HepG2 (cell line): Measurements from ENCODE around the gene BCL2. TPM values are rescaled to one million over a fixed set of nuclear protein-coding genes. Genes with fewer than 3 reads are reported as not detected.

ENCODE experiments used
- ATAC-seq: fragments of 200-7000 bp; cut with Tn5 transposase; 3 replicates; pipeline ENCODE4 v1.9.1; 2020; ENCODE audit warnings: mild to moderate bottlenecking, moderate library complexity
- BruUV-seq: library from RNA; stranded (reverse); fragments of 400-500 nt; replicated peaks from 2 replicates; lab custom pipeline; 2021; lab: Mats Ljungman, UMichigan
- CTCF ChIA-PET: fragments of 300-600 bp; formaldehyde crosslinking; extraction: SDS; loops from one replicate; lab custom pipeline; 2021; ENCODE audit warnings: low total read pairs, inconsistent platforms, low intra/inter-chr PET ratio; lab: Yijun Ruan, JAX
- POLR2A ChIA-PET: fragments of 350-600 bp; sonication (Branson Sonifier 250); formaldehyde crosslinking; loops from one replicate; lab custom pipeline; 2020; ENCODE audit warnings: antibody characterized with exemption, inconsistent platforms; lab: Yijun Ruan, JAX
- DNase-seq: peaks from one replicate; pipeline ENCODE4 v3.0.0-alpha.2; 2015; ENCODE audit warnings: low spot score
- FAIRE-seq: peaks from 3 replicates; lab custom pipeline; 2011; peaks lifted over from hg19 to GRCh38; lab: Jason Lieb, UNC
- H2AFZ ChIP-seq: one replicate; pipeline ENCODE4 v1.6.1; 2011; ENCODE audit warnings: low read length, inconsistent platforms
- H3K27ac ChIP-seq: fragments of 300-600 bp; 3 replicates; pipeline ENCODE4 v1.8.0; 2011; ENCODE audit warnings: mixed run types, mild to moderate bottlenecking, mixed read lengths, low read length, inconsistent platforms; ENCODE audit not compliant: insufficient read depth; ENCODE audit errors: extremely low read length
- H3K27me3 ChIP-seq, 2 experiments: fragments of 200-600 bp in 1 of 2; 2 replicates in 1 of 2; 3 replicates in 1 of 2; pipeline versions ENCODE4 v1.6.0 to v1.8.0; 2011; ENCODE audit warnings: low read length in 2 of 2, mild to moderate bottlenecking in 2 of 2, moderate library complexity in 2 of 2, inconsistent platforms in 1 of 2; ENCODE audit not compliant: insufficient read depth in 2 of 2, control insufficient read depth in 1 of 2
- H3K36me3 ChIP-seq, 2 experiments: fragments of 200-600 bp in 1 of 2; replicated peaks in 1 of 2; 2 replicates in 1 of 2; 3 replicates in 1 of 2; pipeline versions ENCODE4 v1.5.1 to v1.8.0; 2011; ENCODE audit warnings: low read length in 2 of 2, inconsistent platforms in 1 of 2; ENCODE audit not compliant: insufficient read depth in 2 of 2, control insufficient read depth in 1 of 2
- H3K4me1 ChIP-seq: 2 replicates; pipeline ENCODE4 v1.5.1; 2012; ENCODE audit warnings: low read length, inconsistent platforms; ENCODE audit not compliant: insufficient read depth
- H3K4me2 ChIP-seq: 2 replicates; pipeline ENCODE4 v1.6.0; 2011; ENCODE audit warnings: low read depth, low read length, inconsistent platforms
- H3K4me3 ChIP-seq, 3 experiments: fragments of 200-600 bp in 1 of 3; sonication (generic), shearing (Covaris generic) in 1 of 3; replicated peaks in 1 of 3; 2 replicates each; pipeline ENCODE4 v1.5.1; 2011 to 2016; ENCODE audit warnings: low read length in 3 of 3, inconsistent platforms in 2 of 3, low read depth in 2 of 3, mild to moderate bottlenecking in 2 of 3, control low read depth in 1 of 3, mixed read lengths in 1 of 3; ENCODE audit not compliant: insufficient read depth in 1 of 3
- H3K79me2 ChIP-seq: one replicate; pipeline ENCODE4 v1.6.1; 2011; ENCODE audit warnings: low read length, inconsistent platforms; ENCODE audit not compliant: insufficient read depth
- H3K9ac ChIP-seq: 2 replicates; pipeline ENCODE4 v1.6.0; 2011; ENCODE audit warnings: mild to moderate bottlenecking, low read depth, low read length, inconsistent platforms; ENCODE audit not compliant: insufficient read depth
- H3K9me3 ChIP-seq: 2 replicates; pipeline ENCODE4 v1.5.1; 2012; ENCODE audit warnings: mild to moderate bottlenecking, low read length
- H4K20me1 ChIP-seq: 2 replicates; pipeline ENCODE4 v1.6.0; 2011; ENCODE audit warnings: inconsistent platforms, mild to moderate bottlenecking, low read length, moderate library complexity; ENCODE audit not compliant: insufficient read depth
- ESRRA ChIP-seq: sonication (generic); formaldehyde crosslinking; IDR thresholded peaks from 2 replicates; pipeline ENCODE4 v1.5.1; 2020; ENCODE audit warnings: mild to moderate bottlenecking, low read depth, missing genetic modification reagents
- HNRNPH1 ChIP-seq: fragments of 200-400 bp; formaldehyde crosslinking; optimal IDR thresholded peaks from 2 replicates; pipeline ENCODE3; 2017; ENCODE audit warnings: mild to moderate bottlenecking, low read depth, low read length
- ZFY ChIP-seq: sonication (generic); formaldehyde crosslinking; IDR thresholded peaks from 2 replicates; pipeline ENCODE4 v1.4.0; 2020; ENCODE audit warnings: missing genetic modification reagents
- ZNF646 ChIP-seq: sonication (generic); formaldehyde crosslinking; IDR thresholded peaks from 2 replicates; pipeline ENCODE4 v1.9.0; 2021; ENCODE audit warnings: mild to moderate bottlenecking, missing genetic modification reagents
- WGBS: methylation state at CpG from one replicate; pipeline ENCODE4 v1.1.6; 2017; ENCODE audit warnings: low lambda C conversion rate; 5-methylcytosine and 5-hydroxymethylcytosine counted together
- in situ Hi-C: cut with HindIII; loops from 2 replicates; pipeline ENCODE4 v1.10.0; 2017; ENCODE audit warnings: low pct_unique_long_range_greater_than_20kb; ENCODE audit not compliant: extremely low pct_ligation_motif_present
- intact Hi-C: fragments of 100-400 bp; cut with micrococcal nuclease; formaldehyde crosslinking; loops from one replicate; pipeline ENCODE4 v1.10.0; 2022; ENCODE audit not compliant: unreplicated experiment
- polyA plus RNA-seq, 8 experiments: library from polyadenylated mRNA; depleted of rRNA in 3 of 8; stranded (reverse) in 7 of 8; unstranded in 1 of 8; fragments of >200 nt; fragmentation: Illumina TruSeq in 4 of 8; extraction: Trizol in 4 of 8; gene quantifications; 2 replicates each; pipeline versions ENCODE4 v1.2.1 to v1.2.3, GENCODE V29; 2011 to 2016; ENCODE audit warnings: low read depth in 4 of 8, missing spikeins in 1 of 8, mixed read lengths in 1 of 8; ENCODE audit not compliant: insufficient read depth in 1 of 8
- total RNA-seq, 5 experiments: library from RNA; depleted of rRNA; stranded (reverse); fragments of >200 nt; fragmentation: Illumina TruSeq; extraction: Trizol; gene quantifications; 2 replicates each; pipeline ENCODE4 v1.2.3, GENCODE V29; 2016; ENCODE audit warnings: low read depth in 1 of 5

BCL2 gene
- total and polyA plus RNA-seq, 2 of the 13 experiments (the other 11 are each of a cell fraction or from before 2014, with no cell fraction given): 0.07 to 0.53 TPM

- POLR2A ChIA-PET: no interaction called here
- Histone ChIP-seq H3K36me3 (no peaks in the 10 kb centered on the region), H3K9ac (no peak overlapping the region), H3K79me2 (no peaks in the 10 kb centered on the region), H2AFZ (no peak overlapping the region), H3K27me3 (peaks cover 0 to 1% of the 10 kb centered on the region in 2 experiments; a peak in 2 of 5 replicates), H3K4me3 (no peak overlapping the region), H4K20me1 (no peaks in the 10 kb centered on the region), H3K4me2 (no peak overlapping the region), H3K27ac (no peak overlapping the region), H3K9me3 (no peaks in the 10 kb centered on the region), H3K4me1 (no peaks in the 10 kb centered on the region)
- BruUV-seq: no TSS peak
- CTCF ChIA-PET: no interaction called here
- WGBS: 2% methylated on average over 6 of the region's 6 CpGs
- TF ChIP-seq ESRRA (CRISPR knock-in tag) (no peak), ZFY (CRISPR knock-in tag) (no peak)
- intact Hi-C loops (no loop called here), in situ Hi-C loops (no loop called here)
- DNase-seq: no peak
- no peak for FAIRE-seq
- ATAC-seq: no peak
These were observed 223.8 kb downstream of the BCL2 start for GRCh38 chr18:63095768-63096167.

DNA sequence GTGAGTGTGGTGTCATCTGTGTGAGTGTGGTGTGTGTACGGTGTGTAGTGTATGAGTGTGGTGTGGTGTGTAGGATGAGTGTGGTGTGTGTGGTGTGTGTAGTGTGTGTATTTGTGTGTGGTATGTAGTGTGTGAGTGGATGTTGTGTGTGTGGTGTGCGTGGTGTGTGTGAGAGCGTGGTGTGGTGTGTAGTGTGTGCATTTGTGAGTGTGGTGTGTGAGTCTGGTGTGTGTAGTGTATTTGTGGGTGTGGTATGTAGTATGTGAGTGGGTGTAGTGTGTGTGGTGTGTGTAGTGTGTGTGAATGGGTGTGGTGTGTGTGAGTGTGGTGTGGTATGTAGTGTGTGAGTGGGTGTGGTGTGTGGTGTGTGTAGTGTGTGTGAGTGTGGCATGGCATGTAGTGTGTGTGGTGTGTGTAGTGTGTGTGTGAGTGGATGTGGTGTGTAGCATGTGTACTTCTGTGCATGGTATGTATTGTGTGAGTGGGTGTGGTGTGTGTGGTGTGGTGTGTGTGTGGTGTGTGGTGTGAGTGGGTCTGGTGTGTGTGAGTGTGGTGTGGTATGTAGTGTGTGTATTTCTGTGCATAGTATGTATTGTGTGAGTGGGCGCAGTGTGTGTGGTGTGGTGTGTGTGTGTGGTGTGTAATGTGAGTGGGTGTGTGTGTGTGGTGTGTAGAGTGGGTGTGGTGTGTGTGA, 227.8 kb downstream of the BCL2 start:
- TF ChIP-seq ZNF646 (CRISPR knock-in tag): peak; percentile 61
- TF ChIP-seq HNRNPH1: no peak
- H3K4me1 ChIP-seq: no peaks in the 10 kb centered on the region
- H3K9me3 ChIP-seq: no peaks in the 10 kb centered on the region
- FAIRE-seq: peak; percentile 47
- no peak for ATAC-seq
- CTCF ChIA-PET: no interaction called here
- H3K27ac ChIP-seq: no peak overlapping the region
- no peaks in the 10 kb centered on the region for H4K20me1 ChIP-seq
- POLR2A ChIA-PET: no interaction called here
- DNase-seq: no peak
- 77% methylated on average over 4 of the region's 4 CpGs for WGBS
- H3K79me2 ChIP-seq: no peaks in the 10 kb centered on the region
- no peak overlapping the region for H3K4me2 ChIP-seq
- no peak overlapping the region for H3K4me3 ChIP-seq
- intact Hi-C loops: no loop called here
- no TSS peak for BruUV-seq
- no peak overlapping the region for H2AFZ ChIP-seq
- no peaks in the 10 kb centered on the region for H3K36me3 ChIP-seq
- in situ Hi-C loops: no loop called here
- no peak overlapping the region for H3K9ac ChIP-seq
- peaks cover 0 to 14% of the 10 kb centered on the region in 2 experiments; a peak in 2 of 5 replicates for H3K27me3 ChIP-seq
